SIG-M5 (cell line): Measurements from ENCODE around the gene EPHA3.

Experiments
- DNase-seq: peaks from one replicate; lab custom pipeline; 2025; lab: John Stamatoyannopoulos, UW

EPHA3 gene

DNA sequence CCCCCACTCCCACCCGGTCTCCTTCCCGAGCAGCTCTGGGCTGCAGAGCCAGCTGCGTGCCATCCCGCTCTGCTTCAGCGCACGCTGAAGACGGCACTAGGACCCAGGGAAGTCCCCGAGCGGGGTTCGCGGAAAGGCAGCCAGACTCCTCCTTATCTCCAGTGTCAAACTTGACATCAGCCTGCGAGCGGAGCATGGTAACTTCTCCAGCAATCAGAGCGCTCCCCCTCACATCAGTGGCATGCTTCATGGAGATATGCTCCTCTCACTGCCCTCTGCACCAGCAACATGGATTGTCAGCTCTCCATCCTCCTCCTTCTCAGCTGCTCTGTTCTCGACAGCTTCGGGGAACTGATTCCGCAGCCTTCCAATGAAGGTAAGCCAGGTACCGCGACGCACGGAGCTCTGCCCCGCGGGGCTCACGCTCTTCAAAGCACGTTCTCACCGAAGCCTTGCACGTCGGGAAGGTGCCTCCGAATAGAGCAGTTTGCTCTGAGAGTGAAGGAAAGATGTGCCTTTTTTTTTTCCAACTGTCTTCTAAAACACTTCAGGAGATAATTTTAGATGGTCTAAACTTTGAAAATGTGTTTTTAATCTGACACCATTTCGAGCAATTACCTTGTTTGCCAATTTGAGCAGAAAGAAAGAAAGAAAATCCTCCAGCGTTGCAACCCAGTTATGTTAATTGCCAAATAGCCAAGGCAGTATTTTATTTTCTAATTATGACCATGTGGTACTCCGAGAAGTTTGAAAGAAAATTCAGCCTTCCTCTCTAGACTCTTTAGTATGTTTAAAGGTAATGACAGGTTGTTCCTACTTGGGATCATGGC is at the start of gene EPHA3:
Gene EPHA3, plus strand, starts transcription at position 161 of the 830 bp plus-strand sequence. Its CDS starts 128 bp downstream, at position 289.
- DNase-seq: no peak

DNA sequence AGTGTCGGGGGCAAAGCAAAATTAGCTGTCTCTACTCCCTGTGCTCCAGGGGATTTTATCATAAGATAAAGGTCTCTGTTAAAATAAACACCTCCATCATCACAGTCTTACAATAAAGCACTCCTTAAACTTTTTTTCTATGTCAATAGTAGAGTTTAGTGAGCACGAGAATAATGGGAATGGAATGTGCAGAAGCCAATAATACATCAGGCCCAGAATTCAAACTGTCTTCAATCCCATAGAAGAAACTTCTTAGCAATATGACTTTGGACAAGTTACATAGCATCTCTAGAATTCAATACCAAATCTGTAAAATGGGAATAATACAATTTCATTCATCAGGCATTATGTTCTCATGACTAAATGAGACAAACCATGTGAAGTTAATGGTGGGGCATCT is 49.0 kb upstream of the EPHA3 start:
- DNase-seq: no peak

DNA sequence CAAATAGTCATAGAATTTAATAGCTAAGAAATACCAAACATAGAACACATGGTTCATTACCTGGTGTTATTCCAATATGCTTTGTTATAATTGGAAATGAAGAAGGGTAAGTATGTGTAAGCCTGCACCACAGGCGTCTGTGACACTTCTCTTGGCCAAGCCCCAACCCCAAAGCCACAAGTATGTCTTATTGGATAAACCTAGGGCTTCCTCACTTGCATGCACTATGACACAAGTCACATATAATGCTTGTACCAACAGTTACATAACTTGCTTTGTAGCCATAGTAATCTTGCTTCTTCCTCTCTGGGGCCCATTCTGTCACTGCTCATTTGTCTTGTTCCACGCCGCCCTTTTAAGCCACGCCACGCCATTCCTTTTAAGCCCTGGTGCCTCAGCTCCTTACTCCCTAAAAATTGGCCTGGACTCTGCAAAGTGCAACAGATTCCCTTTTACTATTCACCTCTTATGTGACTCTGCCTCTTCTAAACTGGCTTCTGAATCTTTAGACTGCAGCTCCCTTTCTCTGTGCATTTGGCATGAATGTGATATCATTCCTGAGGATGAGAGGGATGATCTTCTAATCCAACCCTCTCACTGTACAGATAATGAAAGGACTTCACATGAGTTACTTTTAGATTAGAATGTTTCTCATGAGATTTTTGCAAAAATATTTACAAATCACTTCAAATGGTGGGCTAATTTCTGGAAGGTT is 48.1 kb upstream of the EPHA3 start:
- DNase-seq: peak; percentile 51

DNA sequence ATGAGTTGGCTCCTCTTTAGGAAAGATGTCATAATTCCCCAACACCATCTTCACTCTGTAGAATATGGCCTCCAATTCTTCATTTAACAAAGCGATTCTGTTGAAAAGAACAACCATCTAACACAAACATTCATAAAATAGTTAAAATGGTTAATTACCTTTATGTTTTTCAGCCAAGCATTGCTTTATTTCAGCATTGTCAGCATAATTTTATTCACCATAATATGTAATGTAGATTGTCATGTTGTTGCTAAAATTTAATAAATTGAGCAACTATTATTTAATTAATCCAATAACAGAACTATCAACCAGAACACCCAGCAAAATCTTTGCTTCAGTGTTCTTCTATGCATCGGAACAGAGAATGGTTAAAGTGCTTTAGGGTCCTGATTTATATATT is 46.2 kb upstream of the EPHA3 start:
- DNase-seq: no peak

DNA sequence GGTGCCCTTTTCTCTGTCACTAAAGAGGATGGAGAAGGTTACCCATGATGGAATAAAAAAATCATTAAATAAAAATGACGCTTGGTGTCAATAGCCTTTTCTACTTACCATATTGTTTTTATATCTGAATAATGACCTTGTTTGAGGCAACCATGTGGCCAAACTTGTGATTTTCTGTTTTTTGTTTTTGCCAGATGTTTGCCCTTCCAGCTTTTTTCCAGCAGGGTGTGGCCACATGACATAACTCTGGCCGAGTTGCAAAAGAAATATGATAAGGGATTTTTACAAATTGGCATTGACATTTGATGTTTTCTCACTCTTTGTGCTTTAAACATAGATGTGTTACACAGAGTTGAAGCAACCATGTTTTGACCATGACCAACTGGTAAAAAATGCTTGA is 39.7 kb upstream of the EPHA3 start:
- no peak for DNase-seq

DNA sequence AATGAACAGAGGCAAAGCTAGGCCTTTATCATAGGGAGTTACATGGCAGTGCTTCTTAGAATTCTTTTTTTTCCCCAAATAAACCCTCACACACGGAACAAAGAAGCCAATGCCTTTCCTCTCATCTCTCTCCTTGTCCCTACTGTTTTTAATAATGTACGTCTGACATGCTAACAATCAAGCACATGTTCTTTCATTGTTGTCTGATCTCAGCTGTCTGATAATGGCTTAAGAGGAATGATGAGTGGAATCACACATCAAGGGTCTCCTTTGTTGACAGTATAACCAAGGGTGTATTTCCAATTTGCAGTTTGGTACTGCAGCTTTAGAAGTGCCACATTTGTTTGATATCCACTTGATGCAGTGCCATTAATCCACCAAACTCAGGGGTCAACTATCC is 34.8 kb upstream of the EPHA3 start:
- DNase-seq: no peak

DNA sequence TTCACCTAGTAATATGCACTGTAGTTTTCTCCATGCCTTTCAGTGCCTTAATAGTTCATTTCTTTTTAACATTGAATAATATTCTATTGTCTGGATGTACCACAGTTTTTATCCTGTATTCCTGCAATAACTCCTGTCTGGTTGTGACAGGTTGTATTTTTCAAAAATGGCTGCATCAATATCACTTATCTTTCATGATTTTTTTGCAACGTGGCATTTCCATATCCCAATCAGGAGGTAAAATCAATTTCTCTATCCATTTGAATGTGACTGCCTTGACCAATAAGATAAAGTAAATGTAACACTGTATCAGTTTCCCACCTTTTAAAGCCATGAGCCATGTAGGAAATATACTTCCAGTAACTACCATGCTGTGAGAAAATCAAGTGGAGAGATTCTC is 27.5 kb upstream of the EPHA3 start:
- no peak for DNase-seq

DNA sequence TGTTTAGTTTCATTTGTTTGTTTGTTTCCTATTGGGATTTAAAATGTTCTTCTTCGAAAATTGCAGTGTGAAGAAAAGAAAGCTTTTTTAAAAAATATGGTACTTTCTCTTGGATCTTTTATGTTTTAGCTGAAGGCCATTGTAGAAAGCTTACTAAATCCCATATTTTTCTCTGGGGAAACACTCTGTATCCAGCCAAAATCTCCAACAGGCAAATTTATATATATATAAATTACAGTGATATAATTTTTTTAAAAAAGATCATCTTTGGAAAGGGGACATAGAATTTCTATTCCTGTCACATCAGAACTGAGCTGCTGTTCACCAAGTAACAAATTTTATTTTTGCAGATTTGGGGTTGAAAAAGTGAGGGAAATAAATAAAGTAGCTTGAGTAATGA is 19.6 kb upstream of the EPHA3 start:
- no peak for DNase-seq

DNA sequence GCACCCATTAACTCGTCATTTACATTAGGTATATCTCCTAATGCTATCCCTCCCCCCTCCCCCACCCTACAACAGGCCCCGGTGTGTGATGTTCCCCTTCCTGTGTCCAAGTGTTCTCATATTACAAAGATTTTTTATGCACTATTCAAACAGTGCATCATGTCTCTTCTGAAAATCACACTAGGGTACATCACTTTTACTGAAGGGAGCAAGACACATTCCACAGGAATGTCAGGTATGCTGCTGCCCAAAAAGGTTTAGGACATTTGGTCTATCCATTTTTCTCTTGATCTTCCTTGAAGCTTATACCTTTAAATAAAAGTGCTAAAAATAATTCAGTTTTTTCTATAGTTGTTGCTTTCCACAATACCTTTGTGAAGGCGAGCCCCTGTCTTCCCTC is 9.2 kb upstream of the EPHA3 start:
- DNase-seq: no peak

DNA sequence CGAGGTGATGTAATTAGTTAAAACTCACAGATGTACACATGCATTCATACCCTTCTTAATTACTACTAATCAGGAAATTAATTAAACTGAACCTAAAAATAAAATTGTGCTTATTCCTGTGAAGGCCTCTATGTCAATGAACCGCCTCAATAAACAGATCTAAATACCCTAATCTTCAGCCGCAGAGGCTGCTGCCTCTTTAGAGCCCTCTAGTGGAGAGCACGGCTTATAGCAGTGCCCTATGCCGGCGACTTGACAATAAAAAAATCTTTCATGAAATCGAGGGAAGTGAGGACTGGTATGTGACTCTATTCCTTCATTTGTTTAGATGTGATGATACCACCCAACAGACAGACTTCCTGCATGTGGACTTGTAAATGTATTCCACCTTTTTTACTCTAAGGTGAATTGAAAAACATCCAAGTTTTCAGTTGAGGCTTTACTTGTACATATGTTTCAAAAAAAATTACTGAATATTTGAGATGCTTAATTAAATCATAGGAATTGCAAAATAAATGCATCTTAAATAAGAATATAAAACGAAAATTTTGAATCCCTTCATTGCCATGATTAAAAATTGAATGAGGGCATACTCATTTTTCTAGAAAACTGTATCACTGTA is 8.3 kb upstream of the EPHA3 start:
- DNase-seq: no peak

DNA sequence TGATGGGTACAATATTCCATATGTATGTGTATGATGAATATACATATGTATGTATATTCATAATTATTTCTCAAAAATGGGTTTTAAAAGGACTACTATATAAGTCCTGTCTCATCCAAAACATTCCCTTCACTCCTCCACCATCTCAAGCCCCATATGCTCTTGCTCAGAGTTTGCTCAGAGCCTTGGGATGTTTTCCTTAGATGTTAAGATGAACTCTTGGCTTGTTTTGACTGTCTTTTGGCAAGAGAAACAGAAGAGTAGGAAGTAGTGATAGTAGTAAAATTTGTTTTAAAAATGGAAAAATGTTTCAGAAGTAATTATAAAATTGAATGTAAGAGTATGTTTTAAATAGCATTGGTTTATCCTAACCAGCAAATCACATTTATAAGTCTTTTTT is 6.2 kb upstream of the EPHA3 start:
- no peak for DNase-seq

DNA sequence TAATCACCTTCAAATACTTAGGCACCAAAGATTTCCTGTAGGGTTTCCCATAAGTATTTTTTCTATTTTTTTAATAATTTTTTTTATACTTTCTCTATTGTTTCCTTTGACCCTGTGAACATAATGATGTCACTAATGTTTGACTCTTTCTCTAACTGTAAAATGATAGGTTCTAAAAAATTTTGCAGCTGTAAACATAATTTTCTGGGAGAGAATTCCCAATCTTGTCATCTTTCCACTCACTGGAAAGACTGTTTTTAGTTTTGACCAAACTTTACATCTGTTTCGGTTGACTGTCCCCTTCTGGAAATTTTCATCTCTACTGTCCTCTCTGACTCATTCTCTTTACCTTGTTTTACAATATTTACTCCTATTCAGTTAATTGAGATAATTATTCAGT is 5.5 kb upstream of the EPHA3 start:
- DNase-seq: no peak

DNA sequence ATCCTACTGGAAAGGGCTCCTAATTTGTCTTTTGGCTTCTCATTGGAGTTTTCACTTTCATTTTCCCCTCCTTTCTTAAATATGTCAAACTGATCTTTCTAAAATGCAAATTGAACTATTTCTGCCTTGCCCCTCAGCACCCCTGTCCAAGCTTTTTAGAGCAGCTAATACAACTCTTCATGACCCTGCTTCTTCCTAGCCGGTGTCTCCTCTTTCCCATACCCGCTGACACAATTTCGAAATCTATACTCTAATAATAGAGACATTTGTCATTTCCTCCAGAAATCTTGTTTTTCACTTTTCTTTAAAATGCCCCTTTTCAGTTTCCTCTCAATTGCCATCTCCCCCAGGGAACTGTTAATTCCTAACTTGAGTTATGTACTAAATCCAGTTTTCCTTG is 2.9 kb upstream of the EPHA3 start:
- no peak for DNase-seq

DNA sequence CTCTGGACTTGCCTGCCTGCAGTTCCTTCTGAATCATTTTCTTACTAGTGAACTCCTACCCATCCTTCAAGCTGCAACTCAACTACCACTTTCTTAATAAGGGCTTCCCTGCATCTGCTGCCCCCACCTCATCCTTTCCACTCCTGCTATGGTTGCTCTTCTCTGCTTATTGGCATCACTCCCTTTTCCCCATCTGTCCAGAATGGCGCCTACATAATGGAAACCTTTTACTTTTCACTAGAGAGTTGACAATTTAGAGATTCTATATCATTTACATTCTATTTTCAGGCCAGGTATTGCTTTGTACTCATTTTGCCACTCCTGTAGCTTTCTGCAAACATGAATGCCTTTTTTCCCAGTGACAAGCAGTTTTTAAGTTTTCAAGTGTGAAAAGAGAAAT is 1.9 kb upstream of the EPHA3 start:
- no peak for DNase-seq

DNA sequence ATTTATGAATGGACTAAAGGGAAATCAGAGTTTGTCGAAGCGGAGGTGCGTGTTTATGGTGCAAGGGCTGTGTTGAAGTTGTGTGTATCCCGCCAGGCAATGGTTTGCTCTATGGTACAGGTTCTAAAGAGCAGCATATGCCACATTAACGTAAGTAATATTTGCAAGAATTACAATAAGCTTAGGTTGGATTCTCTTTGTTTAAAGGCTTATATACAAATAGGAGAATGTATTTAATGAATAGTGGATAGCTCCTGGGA is 800 bp downstream of the EPHA3 start:
- DNase-seq: no peak

DNA sequence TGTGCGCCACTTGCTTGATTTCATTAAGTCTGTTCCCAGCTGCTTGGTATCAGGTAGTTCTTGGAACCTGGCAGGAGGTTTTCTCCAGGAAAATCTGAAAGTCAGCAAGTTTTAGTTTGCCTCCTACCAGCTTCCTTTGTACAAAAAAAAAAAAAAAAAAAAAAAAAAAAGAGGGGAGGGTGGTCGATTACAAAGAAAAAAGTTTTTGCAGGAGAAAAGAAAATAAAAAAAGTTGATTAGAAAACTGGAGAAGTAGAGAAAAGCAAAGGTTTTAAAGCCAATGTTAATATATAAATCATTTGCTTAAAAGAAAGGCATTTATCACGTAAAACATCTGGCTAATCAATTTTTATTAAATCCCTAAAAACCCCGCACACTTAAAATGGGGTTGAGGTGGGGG is 5.9 kb downstream of the EPHA3 start:
- DNase-seq: no peak

DNA sequence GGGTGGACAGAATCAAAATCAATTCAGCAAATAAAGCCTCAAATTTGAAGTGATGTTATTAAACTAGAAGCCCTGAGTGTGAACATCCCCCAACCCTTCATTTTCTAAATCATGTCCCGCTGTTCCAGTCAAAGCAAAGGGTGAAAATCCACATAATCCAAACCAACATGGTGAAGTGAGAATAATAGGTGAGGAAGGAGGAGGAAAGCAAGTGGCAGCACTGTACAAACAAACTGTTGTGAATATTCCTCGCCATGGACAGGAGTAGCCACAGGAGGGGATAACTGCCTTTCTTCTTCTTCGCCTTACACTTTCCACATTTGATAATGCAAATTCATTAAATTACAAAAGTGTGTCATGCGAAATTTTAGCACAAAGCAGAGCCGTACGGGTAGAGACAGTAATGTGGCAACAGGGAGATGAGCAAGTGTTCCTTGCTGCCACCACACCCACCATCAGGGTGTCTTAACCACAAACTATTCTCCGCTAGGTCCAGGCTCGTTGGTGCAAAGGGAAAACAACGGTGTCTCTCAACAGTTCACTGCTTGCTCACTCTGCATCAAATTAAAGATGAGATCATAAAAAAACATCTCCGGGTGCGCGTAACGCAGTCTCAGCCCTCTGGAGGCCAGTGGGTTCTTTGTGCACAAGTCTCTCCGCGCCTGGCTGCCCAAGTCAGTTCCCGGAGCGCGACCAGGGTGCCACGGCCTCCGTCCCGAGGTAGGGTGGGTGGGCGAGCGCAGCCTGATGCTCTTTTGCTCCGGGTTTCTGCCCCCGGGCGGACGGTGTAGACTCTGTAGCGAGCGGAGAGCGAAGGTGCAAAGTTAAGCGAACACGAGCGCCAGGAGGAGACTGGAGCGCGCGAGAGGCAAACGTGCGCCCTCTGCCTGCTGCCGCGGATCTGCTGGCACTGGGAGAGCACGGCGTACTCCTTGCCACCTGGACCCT is 6.7 kb downstream of the EPHA3 start:
- DNase-seq: no peak

DNA sequence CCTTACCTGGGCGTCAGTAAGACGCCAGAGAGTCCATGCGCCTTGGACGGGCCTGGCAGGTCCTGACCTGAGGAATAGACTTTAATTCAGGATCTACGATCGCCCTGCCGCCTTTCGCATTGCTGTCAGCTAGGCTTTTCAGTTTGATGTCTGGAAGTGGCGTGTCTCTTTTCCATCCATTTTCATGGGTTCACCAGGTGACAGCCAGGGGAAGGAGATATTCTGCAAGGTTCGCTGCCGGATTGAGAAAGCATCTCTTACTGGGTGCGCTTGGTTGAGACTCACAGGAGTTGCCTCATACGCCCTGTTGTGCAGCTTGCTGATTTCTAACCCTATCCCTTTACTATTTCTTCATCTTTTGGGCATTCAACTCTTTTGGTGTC is 7.4 kb downstream of the EPHA3 start:
- DNase-seq: no peak

DNA sequence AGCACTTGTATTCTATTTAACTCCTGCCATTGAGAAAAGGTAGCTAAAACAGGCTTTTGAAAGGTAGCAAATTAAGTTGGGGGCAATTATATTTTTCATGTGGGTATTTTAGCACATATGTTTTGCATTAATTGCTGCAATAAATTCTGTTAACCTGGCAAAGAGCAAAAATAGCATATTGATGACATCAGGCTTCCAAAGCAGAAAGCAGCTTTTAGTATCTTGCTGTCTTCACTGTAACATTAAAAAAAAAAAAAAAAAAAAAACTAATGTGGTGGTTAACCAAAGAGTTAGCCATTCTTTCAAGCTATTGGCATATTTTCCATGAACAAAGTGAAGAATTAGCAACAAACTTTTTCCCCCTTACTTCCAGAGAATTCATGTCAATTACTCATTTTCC is 9.1 kb downstream of the EPHA3 start:
- no peak for DNase-seq

DNA sequence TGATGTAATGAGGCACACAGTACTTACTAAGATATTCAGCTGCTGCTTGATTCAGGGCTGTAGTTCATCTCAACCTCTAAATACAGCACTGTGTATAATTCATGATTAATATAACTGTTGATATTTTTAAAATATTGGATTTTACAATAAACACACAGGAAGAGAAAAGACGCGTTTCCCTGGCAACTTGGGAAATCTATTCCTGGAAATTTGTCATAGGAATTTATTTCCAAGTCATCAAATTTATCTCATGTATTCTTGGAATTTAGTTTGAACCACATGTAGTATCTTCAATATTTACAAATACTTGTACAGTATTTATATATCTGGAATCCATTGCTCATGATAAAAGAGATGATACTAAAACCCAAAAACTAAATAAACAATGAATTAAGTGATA is 30.6 kb downstream of the EPHA3 start:
- DNase-seq: no peak

DNA sequence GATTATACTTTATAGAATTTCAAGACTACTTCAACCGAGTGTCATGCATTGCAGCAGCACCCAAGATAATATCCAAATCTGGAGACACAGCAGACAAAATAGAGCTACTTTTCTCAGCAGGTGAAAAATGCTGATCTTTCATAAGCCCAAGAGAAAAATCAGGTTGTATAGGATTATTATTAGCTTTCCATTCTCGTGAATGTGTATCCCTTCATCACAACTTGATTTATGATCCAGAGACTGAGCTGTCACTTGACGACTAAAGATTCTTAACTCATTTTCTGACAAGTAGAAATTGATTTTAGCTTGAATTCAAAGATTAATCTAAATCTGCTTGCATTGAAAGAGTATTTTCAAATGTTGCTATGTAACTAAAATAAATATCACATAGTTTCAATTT is 32.4 kb downstream of the EPHA3 start:
- no peak for DNase-seq

DNA sequence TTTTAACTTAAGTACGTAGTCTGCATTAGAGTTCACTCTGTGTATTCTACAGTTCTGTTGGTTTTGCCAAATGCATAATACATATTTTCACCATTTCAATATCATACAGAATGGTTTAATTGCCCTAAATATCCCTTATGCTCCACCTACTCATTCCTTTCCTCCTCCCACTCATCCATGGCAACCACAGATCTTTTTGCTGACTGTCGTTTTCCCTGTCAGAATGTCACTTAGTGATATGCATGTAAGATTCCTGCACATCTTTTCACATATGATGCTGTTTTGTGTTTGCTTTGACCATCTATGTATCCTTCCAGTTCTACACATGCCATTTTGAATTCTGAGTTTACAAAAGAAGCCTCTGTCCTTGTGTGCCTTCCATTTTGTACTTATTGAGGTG is 36.7 kb downstream of the EPHA3 start:
- DNase-seq: no peak
